SU-DHL-6 (cell line): ENCODE measurements around the gene PRKCE.
A peak's percentile ranks its signal among the peaks of the same experiment; 100 is the strongest.

ENCODE experiments used
- EZH2phosphoT487 ChIP-seq: fragments of 200-600 bp; sonication (generic), shearing (Covaris generic); conservative IDR thresholded peaks from 2 replicates; pipeline ENCODE4 v1.6.1; 2018; ENCODE audit warnings: mild to moderate bottlenecking, antibody characterized with exemption, low read length, moderate library complexity, mixed read lengths
- TF ChIP-seq, protein P1 (sequence below): fragments of 200-600 bp; sonication (generic); IDR thresholded peaks from one replicate; pipeline ENCODE4 v1.5.1; 2017; ENCODE audit warnings: antibody characterized with exemption, mild to moderate bottlenecking, low read length, moderate library complexity; ENCODE audit not compliant: insufficient read depth, poor library complexity, severe bottlenecking

DNA sequence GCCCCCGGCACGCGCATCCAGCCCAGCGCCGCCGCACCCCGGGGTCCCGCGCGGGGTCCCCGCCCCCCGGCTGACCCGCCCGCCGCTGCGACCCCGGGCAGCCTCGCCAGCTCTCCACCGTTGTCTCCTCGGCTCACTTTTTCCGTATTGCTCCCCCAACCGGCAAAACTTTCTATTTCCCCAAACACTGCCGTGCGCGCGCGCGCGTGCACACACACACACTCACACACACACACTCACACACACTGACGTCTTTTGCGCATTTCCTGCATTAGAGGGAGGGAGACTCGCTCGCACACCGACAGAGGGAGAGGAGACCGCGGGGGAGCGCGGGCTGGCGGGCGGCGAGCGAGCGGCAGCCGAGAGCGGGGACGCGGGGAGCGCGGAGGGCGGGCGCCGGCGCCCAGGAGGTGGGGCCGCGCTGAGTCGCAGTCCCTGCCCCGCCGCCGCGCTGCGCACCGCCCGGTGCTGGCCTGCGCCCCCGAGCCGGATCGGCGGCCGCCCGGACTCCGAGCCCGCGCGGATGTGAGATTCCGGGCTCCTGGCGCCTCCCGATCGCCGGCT lies 542 bp upstream of the PRKCE start:
- TF ChIP-seq, protein P1, sequence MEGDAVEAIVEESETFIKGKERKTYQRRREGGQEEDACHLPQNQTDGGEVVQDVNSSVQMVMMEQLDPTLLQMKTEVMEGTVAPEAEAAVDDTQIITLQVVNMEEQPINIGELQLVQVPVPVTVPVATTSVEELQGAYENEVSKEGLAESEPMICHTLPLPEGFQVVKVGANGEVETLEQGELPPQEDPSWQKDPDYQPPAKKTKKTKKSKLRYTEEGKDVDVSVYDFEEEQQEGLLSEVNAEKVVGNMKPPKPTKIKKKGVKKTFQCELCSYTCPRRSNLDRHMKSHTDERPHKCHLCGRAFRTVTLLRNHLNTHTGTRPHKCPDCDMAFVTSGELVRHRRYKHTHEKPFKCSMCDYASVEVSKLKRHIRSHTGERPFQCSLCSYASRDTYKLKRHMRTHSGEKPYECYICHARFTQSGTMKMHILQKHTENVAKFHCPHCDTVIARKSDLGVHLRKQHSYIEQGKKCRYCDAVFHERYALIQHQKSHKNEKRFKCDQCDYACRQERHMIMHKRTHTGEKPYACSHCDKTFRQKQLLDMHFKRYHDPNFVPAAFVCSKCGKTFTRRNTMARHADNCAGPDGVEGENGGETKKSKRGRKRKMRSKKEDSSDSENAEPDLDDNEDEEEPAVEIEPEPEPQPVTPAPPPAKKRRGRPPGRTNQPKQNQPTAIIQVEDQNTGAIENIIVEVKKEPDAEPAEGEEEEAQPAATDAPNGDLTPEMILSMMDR = peak; percentile 25
- TF ChIP-seq EZH2phosphoT487 = no peak
